Spleen (tissue), 11 donors: Measurements from ENCODE around the gene STXBP6. TPM values are rescaled to one million over a fixed set of nuclear protein-coding genes. Genes with fewer than 3 reads are reported as not detected.

ENCODE experiments used
- DNase-seq: peaks from one replicate; pipeline ENCODE4 v3.0.0-alpha.2; 2020
- H3K27ac ChIP-seq, 8 donors: fragments of 200-600 bp; sonication (generic) in 7 of 8; 1 replicate in 4 of 8; 2 replicates in 4 of 8; pipeline versions ENCODE4 v1.5.0 to v1.8.0; 2016 to 2021; ENCODE audit warnings: inconsistent platforms in 4 of 8, mild to moderate bottlenecking in 4 of 8, moderate library complexity in 1 of 8
- H3K27me3 ChIP-seq, 7 donors: fragments of 200-600 bp; sonication (generic) in 6 of 7; replicated peaks in 1 of 7; 1 replicate in 4 of 7; 2 replicates in 3 of 7; pipeline versions ENCODE4 v1.5.0 to v1.8.0; 2016 to 2021; ENCODE audit warnings: inconsistent platforms in 3 of 7, mild to moderate bottlenecking in 1 of 7
- H3K36me3 ChIP-seq, 6 donors: fragments of 200-600 bp; sonication (generic) in 5 of 6; 1 replicate in 4 of 6; 2 replicates in 2 of 6; pipeline versions ENCODE4 v1.5.0 to v1.8.0; 2016 to 2021; ENCODE audit warnings: inconsistent platforms in 2 of 6
- H3K4me1 ChIP-seq, 6 donors: fragments of 200-600 bp; sonication (generic) in 5 of 6; 1 replicate in 3 of 6; 2 replicates in 3 of 6; pipeline versions ENCODE4 v1.5.0 to v1.8.0; 2016 to 2021; ENCODE audit warnings: inconsistent platforms in 3 of 6
- H3K4me3 ChIP-seq, 8 donors: fragments of 200-600 bp; sonication (generic) in 7 of 8; 1 replicate in 4 of 8; 2 replicates in 4 of 8; pipeline versions ENCODE4 v1.5.0 to v1.8.0; 2016 to 2021; ENCODE audit warnings: inconsistent platforms in 4 of 8, mild to moderate bottlenecking in 4 of 8, moderate library complexity in 2 of 8
- H3K9me3 ChIP-seq, 8 donors: fragments of 200-600 bp; sonication (generic) in 7 of 8; 1 replicate in 4 of 8; 2 replicates in 4 of 8; pipeline versions ENCODE4 v1.5.0 to v1.8.0; 2016 to 2021; ENCODE audit warnings: inconsistent platforms in 4 of 8
- POLR2A ChIP-seq, 3 donors: fragments of 450-650 bp; IDR thresholded peaks; one replicate each; pipeline ENCODE4 v1.5.1; 2017; ENCODE audit warnings: antibody characterized with exemption in 3 of 3, mild to moderate bottlenecking in 1 of 3
- POLR2AphosphoS5 ChIP-seq, 3 donors: sonication (generic); formaldehyde crosslinking; IDR thresholded peaks; one replicate each; pipeline ENCODE4 v1.5.1; 2017; ENCODE audit warnings: antibody characterized with exemption in 3 of 3
- WGBS, 5 donors: extraction: QIAGEN DNeasy Blood & Tissue Kit in 3 of 5; methylation state at CpG; one replicate each; pipeline versions ENCODE4 v1.1.5 to v1.1.7; 2013 to 2018; 5-methylcytosine and 5-hydroxymethylcytosine counted together
- intact Hi-C: fragments of 100-400 bp; cut with DNase I; formaldehyde crosslinking; loops from one replicate; pipeline ENCODE4 v1.15.0; 2023; ENCODE audit warnings: low total_unique reads
- polyA plus RNA-seq, 3 donors: library from polyadenylated mRNA; stranded (reverse); fragments of 200-250 nt; gene quantifications; one replicate each; pipeline ENCODE4 v1.2.1, GENCODE V29; 2013
- total RNA-seq, 7 donors: library from RNA; depleted of rRNA in 3 of 7; stranded (reverse); fragments of >200 nt in 3 of 7; fragmentation: NEBNext Ultra II Directional in 4 of 7; extraction: Animal tissue kit (Norgen Biotek cat#: 25700) in 4 of 7; gene quantifications; one replicate each; pipeline versions ENCODE4 v1.1.0 to v1.2.1, GENCODE V29; 2016 to 2021
- TF ChIP-seq, protein P1 (sequence below), 11 experiments: fragments of 200-600 bp in 7 of 11; fragments of 450-650 bp in 4 of 11; sonication (generic) in 4 of 11; IDR thresholded peaks in 8 of 11; conservative IDR thresholded peaks in 3 of 11; 1 replicate in 7 of 11; 2 replicates in 4 of 11; pipeline versions ENCODE4 v1.4.0 to v1.8.0; 2016 to 2021; ENCODE audit warnings: antibody characterized with exemption in 11 of 11, inconsistent platforms in 4 of 11, mild to moderate bottlenecking in 1 of 11
- donor health status: healthy with polysubstance abuse.
- donor health status: DM: no; HTN: no; CAD: no; lungs with moderate emphysema.
- donor health status: DM: no; HTN: no; CAD: no.
- donor health status: Bipolar disorder and iron deficiency.
- donor health status: healthy.
- donor health status: DM: no; HTN: no; CAD: no.
- donor health status: DM: yes; HTN: yes; CAD: no.

STXBP6 gene
- total and polyA plus RNA-seq, 10 donors = 0.76 to 1.4 (median 0.87) TPM

DNA sequence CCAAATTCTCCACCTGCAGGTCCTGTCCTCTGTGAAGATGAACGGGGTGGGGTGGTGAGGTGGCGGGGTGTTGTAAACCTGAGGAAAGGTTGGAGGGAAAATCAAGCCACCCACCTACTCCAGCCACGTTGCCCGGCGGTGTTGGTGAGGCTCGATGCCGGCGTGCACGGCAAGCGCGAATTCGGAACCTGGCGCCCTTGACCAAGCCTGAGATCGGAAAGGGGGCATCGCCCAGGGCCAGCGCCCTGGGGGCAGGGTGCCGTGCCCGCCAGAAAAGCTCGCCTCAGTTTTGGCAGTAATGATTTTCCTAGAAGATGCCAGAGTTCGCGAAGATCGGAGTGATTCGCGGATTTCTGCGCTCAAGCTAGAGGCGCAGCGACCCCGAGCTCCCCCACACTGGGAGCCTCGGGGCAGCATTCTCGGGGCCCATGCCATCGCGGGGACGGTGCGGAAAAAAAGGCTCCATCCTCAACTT, 817 bp downstream of the STXBP6 start:
- DNase-seq = no peak

DNA sequence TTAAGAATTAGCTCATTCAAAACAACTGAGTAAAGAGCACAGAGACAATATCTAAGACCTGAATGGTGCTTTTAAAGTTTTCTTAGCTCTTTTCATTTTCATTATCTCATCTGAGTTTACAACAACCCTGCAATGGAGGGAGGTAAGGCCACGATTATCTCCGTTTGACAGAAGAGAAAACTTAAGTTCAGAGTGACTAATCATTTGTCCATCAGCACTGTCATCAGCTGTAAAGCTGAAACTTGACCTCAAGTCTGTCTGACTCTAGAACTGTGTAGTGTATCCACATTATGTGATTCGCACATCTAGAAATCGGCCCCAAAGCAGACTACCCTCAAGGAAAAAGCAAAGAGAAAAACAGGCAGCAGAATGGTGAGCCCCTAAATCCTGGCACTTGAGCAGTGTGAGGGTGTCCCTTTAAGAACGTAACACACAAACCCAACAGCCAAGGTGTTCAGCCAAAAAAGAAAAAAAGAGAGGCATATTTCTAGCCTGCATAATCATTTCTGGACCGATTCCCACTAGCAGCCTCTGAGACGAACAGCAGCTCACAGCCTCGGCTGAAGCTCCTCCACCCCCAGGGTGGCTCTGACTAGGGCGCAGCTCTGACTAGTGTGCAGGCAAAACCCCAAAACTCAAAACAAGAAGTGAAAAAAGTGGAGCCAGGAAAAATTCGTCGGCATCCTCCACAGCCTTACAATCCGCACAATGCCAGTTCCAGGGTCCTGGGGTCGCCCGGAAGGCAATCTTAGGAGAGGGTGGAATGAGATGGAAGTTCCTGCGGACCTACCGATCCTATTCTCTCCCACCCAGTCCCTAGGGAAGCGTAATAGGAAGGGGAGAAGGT, 1.6 kb downstream of the STXBP6 start:
- Histone ChIP-seq H3K27me3 (peaks cover 4 to 82% (median 47%) of the 10 kb centered on the region in 7 donors), H3K9me3 (no peaks in the 10 kb centered on the region), H3K27ac (no peak overlapping the region), H3K36me3 (no peaks in the 10 kb centered on the region), H3K4me3 (peak overlapping the region in 3 of 8 donors; percentile 54 to 69 (median 55)), H3K4me1 (peaks cover 7 to 25% (median 18%) of the 10 kb centered on the region in 6 donors)
- intact Hi-C loops = no loop called here
- DNase-seq = no peak
- TF ChIP-seq, protein P1, sequence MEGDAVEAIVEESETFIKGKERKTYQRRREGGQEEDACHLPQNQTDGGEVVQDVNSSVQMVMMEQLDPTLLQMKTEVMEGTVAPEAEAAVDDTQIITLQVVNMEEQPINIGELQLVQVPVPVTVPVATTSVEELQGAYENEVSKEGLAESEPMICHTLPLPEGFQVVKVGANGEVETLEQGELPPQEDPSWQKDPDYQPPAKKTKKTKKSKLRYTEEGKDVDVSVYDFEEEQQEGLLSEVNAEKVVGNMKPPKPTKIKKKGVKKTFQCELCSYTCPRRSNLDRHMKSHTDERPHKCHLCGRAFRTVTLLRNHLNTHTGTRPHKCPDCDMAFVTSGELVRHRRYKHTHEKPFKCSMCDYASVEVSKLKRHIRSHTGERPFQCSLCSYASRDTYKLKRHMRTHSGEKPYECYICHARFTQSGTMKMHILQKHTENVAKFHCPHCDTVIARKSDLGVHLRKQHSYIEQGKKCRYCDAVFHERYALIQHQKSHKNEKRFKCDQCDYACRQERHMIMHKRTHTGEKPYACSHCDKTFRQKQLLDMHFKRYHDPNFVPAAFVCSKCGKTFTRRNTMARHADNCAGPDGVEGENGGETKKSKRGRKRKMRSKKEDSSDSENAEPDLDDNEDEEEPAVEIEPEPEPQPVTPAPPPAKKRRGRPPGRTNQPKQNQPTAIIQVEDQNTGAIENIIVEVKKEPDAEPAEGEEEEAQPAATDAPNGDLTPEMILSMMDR (IDR thresholded peaks at IDR 0.05 in 8 of 11, conservative IDR thresholded peaks at IDR 0.05 in 3 of 11) = no peak
- no peak for TF ChIP-seq POLR2A (IDR thresholded peaks at IDR 0.05)
- no peak for TF ChIP-seq POLR2AphosphoS5 (IDR thresholded peaks at IDR 0.05)
- WGBS, 5 donors = 65 to 76% (median 68%) methylated on average over 17 of the region's 17 CpGs

More for the DNA sequence above, 817 bp downstream of the STXBP6 start:
- no peak overlapping the region for H3K27ac ChIP-seq
- peaks cover 7 to 25% (median 18%) of the 10 kb centered on the region in 6 donors for H3K4me1 ChIP-seq
- TF ChIP-seq, protein P1 (IDR thresholded peaks at IDR 0.05 in 8 of 11, conservative IDR thresholded peaks at IDR 0.05 in 3 of 11) = no peak
- TF ChIP-seq POLR2AphosphoS5 (IDR thresholded peaks at IDR 0.05) (no peak), POLR2A (IDR thresholded peaks at IDR 0.05) (no peak)
- H3K9me3 ChIP-seq = no peaks in the 10 kb centered on the region
- WGBS, 5 donors = 5 to 6% (median 6%) methylated on average over 19 to 34 of the region's 34 CpGs
- H3K36me3 ChIP-seq = no peaks in the 10 kb centered on the region
- H3K4me3 ChIP-seq = peak overlapping the region; percentile 37 to 69 (median 47)
- intact Hi-C loops = no loop called here
- peaks cover 4 to 81% (median 47%) of the 10 kb centered on the region in 7 donors for H3K27me3 ChIP-seq

DNA sequence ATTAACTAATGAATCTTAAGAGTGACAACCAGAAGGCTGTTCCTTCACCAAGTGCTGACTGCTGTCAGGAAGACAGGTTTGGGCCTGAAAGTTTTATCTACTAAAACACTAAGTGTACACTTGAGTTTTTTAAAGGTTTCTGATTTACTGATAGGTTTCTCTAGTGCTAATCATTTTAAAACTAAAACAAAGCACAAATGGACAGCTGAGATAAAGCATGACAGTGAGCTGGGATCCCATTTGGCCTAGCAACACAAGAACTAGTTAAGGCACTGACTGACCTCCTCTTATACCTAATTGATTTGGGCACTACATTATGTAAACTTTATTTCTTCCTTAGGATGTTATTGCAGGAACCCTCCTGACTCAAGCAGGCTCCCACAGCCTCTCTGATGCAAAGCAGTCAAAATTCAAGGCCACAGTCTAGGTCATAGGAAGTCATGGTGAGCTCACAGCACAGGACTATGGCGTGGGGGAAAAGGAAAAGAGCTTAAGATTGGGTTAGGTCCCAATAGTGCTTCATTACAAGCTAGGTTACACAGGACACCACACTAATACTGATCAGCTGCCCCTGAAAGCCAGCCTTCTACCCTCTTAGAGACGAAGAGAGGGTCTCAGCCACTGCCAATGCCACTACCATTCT, 3.5 kb downstream of the STXBP6 start:
- DNase-seq = no peak
- TF ChIP-seq, protein P1 (IDR thresholded peaks at IDR 0.05 in 8 of 11, conservative IDR thresholded peaks at IDR 0.05 in 3 of 11) = no peak
- TF ChIP-seq POLR2A (IDR thresholded peaks at IDR 0.05) (no peak), POLR2AphosphoS5 (IDR thresholded peaks at IDR 0.05) (no peak)

More for the DNA sequence above, 3.5 kb downstream of the STXBP6 start:
- WGBS, 5 donors = 43 to 77% (median 67%) methylated on average over 2 of the region's 2 CpGs
- Histone ChIP-seq H3K27me3 (peaks cover 4 to 66% (median 33%) of the 10 kb centered on the region in 7 donors), H3K27ac (no peak overlapping the region), H3K4me3 (no peak overlapping the region), H3K9me3 (no peaks in the 10 kb centered on the region), H3K36me3 (no peaks in the 10 kb centered on the region), H3K4me1 (peaks cover 7 to 25% (median 18%) of the 10 kb centered on the region in 6 donors)
- intact Hi-C loops = no loop called here
